PC-9 (cell line): Measurements from ENCODE around the gene CCNI2.

Experiments used
- CTCF ChIP-seq: fragments of 200-600 bp; sonication (generic); conservative IDR thresholded peaks from 2 replicates; pipeline ENCODE4 v1.6.1; 2017; ENCODE audit warnings: mixed run types, antibody characterized with exemption, mild to moderate bottlenecking, moderate library complexity
- EZH2 ChIP-seq: fragments of 200-600 bp; sonication (generic); IDR thresholded peaks from 2 replicates; pipeline ENCODE4 v1.8.0; 2017; ENCODE audit warnings: antibody characterized with exemption, low read depth

DNA sequence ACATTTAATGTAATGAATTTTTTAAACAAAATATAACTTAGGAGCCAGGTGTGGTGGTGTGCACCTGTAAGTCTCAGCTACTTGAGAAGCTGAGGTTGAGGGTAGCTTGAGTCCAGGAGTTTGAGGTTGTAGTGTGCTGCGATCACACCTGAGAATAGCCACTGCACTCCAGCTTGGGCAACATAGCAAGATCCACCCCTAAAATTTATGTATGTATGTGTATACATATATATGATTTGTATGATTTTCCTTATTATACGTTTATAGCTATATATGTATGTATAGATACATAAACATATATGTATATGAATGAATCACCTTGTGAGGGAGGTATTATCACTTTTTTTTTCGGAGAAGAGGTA is 653 bp upstream of the CCNI2 start:
- TF ChIP-seq EZH2 (no peak), CTCF (no peak)
